Medulla oblongata (tissue), 1 donor: Measurements from ENCODE around the gene TAF1.
A peak's percentile ranks its signal among the peaks of the same experiment; 100 is the strongest.
"Not testable (repeated sequence)": the region's sequence is repeated elsewhere in the genome, so short reads cannot be mapped to it uniquely, and the experiment has no call there.

Experiments used
- DNase-seq: peaks from one replicate; pipeline ENCODE4 v3.0.0-alpha.2; 2015; ENCODE audit errors: extremely low spot score

TAF1 gene

DNA sequence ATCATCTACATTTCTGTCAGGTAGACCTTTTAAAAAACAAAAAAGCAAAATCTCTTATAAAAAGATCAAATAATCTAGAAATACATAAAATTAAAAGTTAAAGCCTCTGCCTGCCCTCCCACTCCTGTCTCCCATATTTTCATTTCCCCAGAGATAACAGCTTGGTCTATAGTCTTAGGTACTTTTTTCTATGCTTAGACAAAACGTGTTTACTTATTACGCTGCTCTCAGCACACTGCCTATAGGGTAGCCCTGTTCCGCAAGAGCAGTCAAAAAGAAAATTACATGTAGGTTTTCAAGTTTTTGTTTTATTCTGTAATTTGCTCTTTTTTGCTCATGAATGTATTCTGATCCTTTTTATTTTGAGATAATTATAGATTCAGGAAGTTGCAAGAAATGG, 73.3 kb downstream of the TAF1 start:
- no peak for DNase-seq

DNA sequence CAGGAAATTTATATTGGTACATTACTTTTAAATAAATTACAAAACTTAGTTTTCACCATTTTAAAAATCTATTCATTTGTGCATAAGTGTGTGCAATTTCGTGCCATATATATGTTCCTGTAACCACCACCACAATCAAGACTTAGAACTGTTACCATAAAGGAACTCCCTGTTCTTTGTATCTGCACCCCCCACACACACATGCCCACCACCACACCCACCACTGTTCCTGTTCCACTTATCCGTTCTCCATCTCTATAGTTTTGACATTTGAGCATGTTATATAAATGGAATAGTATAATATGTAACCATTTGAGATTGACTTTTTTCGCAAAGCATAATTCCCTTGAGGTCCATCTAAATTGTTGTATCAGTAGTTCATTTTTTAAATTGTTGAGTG, 73.7 kb downstream of the TAF1 start:
- no peak for DNase-seq

DNA sequence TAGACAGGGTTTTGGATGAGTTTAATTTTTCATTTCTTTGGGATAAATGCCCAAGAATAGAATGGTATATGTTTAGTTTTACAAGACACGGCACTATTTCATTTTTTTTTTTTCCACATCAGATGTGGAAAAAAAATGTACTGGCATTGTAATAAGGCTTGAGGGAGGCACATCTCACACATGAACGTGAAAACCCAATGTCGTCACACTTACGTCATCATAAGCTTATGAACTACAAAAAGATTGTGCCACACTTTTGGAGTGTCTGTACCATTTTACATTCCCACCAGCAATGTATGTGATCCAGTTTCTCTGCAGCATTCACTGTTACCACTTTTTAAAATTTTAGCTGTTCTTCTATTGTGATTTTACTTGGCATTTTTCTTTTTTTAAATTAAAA, 74.2 kb downstream of the TAF1 start:
- no peak for DNase-seq

- DNase-seq: not testable (repeated sequence)
Observed at GRCh38 chrX:71441809-71442208, 75.7 kb downstream of the TAF1 start.

GRCh38 chrX:71450433-71451106, 84.4 kb downstream of the TAF1 start:
- DNase-seq: no peak

GRCh38 chrX:71451518-71451917, 85.4 kb downstream of the TAF1 start:
- DNase-seq: not testable (repeated sequence)

- no peak for DNase-seq
Observed at GRCh38 chrX:71453056-71453455, 86.9 kb downstream of the TAF1 start.

- no peak for DNase-seq
Observed at GRCh38 chrX:71454222-71454621, 88.1 kb downstream of the TAF1 start.

DNA sequence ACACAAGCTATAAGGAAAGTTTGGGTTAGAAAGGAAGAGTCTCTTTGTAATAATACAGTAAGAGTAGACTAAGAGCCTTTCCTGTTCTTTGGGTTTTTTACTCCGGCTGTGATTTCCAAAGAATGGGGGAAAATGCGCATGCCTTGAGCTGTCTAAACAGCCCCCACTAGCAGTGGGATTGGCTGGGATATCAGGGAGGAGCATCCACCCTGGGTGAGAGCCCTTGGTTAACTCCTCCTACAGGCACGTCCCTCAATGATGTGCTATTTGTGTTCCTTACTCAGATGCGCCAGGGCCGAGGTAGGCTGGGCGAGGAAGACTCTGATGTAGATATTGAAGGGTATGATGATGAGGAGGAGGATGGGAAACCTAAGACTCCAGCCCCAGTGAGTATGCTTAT, 92.7 kb downstream of the TAF1 start:
- no peak for DNase-seq

- no peak for DNase-seq
Observed at GRCh38 chrX:71464968-71465367, 98.8 kb downstream of the TAF1 start.

DNA sequence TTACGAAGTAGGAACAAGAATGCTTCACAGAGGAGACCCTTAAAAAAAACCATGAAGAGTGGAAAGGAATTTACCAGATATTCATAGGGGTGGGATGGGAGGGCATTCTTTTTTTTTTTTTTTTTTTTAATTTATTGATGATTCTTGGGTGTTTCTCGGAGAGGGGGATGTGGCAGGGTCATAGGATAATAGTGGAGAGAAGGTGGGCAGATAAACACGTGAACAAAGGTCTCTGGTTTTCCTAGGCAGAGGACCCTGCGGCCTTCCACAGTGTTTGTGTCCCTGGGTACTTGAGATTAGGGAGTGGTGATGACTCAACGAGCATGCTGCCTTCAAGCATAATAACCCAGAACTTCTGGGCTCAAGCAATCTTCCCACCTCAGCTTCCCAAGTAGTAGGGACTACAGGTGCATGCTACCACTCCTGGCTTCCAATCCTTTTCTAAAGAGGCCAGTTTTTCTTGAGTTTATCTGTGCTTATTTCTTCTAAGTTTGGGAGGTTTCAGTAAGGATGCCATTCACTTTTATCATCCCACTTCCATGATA, 100.9 kb downstream of the TAF1 start:
- no peak for DNase-seq

DNA sequence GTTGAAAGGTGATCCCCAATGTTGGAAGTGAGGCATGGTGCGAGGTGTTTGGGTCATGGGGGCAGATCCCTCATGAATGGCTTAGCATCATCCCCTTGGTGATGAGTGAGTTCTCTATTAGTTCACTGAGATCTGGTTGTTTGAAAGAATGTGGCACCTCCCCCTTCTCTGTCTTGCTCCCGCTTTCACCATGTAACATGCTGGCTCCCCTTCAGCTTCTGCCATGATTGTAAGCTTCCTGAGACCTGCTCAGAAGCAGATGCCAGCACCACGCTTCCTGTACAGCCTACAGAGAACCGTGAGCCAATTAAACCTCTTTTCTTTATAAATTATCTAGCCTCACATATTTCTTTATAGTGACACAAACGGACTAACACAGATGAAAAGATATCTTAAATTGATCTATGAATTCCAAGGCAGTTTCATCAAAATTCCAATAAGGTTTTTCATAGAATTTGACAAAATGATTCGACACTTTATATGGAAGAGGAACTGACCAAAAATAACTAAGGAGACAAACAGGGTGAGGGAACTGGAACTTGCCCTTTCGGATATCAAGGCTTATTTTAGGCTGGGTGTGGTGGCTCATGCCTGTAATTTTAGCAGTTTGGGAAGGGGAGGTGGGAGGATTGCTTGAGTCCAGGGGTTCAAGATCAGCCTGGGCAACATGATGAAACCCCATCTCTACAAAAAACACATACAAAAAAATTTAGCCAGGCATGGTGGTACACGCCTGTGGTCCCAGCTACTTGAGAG, 109.8 kb downstream of the TAF1 start:
- no peak for DNase-seq

DNA sequence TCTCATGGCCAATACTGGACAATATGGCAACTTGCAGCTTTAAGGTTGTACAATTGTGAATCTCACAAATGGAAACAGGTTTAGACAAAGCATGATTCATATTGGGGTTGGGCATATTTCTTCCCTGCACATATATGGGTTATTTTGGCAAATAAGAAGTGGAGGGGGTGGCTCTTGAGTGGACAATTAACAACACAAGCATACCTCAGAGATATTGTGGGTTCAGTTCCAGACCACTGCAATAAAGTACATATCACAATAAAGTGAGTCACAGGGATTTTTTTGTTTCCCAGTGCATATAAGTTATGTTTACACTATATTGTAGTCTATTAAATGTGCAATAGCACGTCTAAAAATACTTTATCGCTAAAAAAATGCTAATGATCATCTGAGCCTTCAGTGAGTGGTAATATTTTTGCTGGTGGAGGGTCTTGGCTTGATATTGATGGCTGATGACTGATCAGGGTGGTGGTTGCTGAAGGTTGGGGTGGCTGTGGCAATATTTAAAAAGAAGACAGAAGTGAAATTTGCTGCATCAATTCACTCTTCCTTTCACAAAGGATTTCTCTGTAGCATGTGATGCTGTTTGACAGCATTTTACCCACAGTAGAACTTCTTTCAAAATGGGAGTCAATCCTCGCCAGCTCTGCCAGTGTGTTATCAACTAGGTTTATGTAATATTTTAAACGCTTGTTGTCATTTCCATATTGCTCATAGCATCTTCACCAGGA, 116.2 kb downstream of the TAF1 start:
- no peak for DNase-seq

DNA sequence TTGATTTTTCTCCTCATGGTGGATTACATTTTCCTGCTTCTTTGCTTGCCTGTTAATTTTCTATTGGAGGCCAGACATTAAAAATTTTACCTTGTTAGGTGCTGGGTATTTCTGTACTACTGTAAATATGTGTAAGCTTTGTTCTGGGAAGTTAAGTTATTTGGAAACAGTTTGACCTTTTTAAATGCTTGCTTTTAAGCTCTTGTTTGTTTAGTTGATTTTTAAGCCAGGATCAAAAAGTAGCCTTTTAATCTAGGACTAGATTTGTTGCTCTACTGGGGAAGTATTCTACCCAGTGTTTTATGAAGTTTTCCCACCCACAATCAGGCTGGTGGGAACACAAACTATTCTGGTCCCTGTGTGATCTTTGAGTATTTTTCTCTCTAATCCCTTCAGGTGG, 121.7 kb downstream of the TAF1 start:
- DNase-seq: no peak

DNA sequence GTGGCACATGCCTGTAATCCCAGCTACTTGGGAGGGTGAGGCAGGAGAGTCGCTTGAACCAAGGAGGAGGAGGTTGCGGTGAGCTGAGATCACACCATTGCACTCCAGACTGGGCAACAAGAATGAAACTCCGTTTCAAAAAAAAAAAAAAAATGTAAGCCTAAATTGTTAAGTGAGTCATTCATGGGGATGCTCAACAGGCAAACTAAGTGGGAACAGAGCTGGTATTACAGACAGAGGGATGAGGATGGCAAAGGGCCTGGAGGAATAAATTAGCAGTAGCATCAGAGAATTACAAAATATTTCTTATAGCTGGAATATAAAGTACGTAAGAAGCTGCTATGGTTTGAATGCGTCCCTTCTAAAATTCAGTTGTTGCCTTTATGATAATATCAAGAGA, 123.4 kb downstream of the TAF1 start:
- DNase-seq: no peak

GRCh38 chrX:71492231-71493065, 126.3 kb downstream of the TAF1 start:
- DNase-seq: peak; percentile 4

- peak; percentile 5 for DNase-seq
Observed at GRCh38 chrX:71493111-71493613, 127.0 kb downstream of the TAF1 start.

DNA sequence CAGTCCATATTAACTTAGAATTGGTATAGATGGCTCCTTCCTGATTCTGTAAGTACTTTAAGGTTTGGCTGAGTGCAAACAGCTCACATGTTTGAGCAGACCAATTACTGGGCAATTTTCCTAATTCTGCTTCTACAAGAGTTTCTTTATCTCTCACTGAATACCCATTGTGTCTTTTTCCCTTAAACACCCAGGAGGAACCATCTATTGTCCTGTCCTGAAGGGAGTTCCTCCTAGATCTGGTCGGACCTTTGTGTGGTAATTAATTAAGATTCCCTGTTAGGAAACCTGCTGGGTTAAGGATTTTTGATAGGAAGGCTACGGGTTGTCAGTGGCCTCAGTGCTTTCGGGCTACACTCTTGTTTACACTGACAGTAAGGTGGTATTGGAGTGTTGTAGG, 129.8 kb downstream of the TAF1 start:
- DNase-seq: peak; percentile 9

- no peak for DNase-seq
Observed at GRCh38 chrX:71496476-71496875, 130.3 kb downstream of the TAF1 start.

GRCh38 chrX:71502080-71502479, 135.9 kb downstream of the TAF1 start:
- DNase-seq: not testable (repeated sequence)

DNA sequence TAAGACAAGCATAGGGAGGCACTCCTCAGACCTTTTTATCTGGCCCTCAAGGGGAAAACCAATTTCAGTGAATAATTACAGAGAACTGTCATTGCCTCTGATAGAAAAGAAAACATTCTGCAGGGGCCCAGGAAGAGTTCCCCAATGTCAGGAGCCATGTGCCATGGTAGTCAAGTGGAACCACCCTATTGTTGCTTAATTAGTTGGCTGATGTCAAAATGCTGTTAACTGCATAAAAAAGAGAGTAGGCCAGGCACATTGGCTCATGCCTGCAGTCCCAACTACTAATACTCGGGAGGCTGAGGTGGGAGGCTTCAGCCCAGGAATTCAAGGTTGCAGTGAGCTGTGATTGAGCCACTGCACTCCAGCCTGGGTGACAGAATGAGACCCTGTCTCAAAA, 138.2 kb downstream of the TAF1 start:
- DNase-seq: no peak
